NCI-H1694 treated with DMSO at 0.1 percent for 48 hours (cell line): ENCODE data around the gene SCRN2.

Experiments
- DNase-seq: peaks from one replicate; lab custom pipeline; 2025; lab: John Stamatoyannopoulos, UW

The SCRN2 gene

DNA sequence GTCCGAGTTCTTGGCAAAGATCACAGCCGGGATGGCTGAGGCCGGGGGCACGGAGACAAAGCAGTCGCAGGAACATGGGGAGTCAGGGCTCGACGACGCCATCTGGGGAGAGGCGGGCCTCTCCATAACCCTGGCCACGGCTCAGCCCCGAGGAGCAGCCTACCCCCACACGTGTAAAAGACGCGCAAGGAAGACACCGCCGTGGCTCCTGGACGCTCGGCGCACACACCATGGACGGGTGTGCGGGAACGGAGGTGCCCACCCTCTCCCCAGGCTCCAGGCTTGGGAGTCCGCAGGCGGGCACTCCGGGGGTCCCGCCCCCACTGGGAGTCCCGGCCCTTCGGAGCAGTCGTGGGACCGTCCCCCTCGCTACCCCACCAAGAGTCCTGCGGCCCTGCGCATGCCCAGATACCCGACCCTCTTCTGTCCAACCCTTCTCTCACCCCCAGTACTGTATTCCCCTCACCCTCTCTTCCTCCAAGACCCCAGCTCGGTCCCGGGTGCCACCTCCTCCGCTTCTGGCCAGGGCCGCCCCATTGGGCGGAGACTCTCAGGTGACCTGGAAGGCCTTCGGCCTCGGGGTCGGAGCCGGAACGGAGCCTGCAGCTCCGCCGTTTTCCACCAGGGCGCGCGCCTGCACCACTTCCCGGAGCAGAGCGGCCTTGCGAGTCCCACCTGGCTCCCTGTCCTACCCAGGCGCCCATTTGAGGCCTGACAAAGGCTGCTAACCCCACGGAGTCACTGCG lies at the start of gene SCRN2:
Gene SCRN2, minus strand, starts transcription at position 532 of the 746 bp plus-strand sequence. Its CDS starts 430 bp downstream, at position 102.
- DNase-seq: peak; percentile 81

DNA sequence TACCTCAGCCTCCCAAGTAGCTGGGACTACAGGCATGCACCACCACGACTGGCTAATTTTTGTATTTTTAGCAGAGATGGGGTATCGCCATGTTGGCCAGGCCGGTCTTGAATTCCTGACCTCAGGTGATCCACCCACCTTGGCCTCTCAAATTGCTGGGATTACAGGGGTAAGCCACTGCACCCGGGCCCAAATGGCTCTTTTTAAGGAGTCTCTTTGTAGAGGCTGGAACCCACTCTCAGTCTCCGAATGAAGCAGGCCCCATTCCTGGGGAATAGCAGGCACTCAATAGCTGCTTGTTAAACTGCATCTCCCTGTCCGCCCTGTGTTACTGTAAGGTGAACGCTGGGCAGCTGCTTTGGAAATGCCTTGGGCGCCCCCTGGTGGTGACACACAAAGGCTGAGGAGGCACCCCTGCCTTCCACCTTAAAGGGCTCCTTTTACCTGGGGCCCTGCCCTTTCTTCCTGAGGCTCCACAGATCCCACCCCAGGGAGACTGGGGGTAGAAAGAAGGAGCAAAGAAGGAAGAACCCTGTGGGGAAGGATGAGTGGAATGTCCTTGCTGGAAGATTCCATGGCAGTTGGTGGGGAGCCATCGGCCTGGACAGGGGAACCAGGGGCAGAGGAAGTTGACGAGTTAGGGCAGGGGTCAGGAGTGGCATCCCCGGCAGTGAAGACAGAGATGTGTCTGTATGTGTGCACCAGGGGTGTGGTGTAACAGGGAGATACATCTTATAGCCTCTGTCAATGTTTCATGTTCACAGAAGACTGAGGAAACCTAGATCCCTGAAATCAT lies 48.9 kb upstream of the SCRN2 start:
- peak; percentile 75 for DNase-seq

DNA sequence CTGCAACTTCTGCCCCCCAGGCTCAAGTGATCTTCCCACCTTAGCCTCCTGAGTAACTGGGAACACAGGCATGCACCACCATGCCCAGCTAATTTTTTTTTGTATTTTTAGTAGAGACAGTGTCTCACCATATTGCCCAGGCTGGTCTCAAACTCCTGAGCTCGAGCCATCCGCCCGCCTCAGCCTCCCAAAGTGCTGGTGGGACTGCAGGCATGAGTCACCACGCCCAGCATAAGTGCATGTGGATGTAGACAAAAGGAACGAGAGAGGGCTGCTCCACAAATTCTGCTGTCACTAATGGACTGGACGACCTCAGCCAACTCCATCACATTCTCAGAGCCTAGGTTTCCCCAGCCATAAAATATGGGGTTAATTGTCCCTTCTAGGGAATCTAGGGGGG lies 47.2 kb upstream of the SCRN2 start:
- DNase-seq: no peak

DNA sequence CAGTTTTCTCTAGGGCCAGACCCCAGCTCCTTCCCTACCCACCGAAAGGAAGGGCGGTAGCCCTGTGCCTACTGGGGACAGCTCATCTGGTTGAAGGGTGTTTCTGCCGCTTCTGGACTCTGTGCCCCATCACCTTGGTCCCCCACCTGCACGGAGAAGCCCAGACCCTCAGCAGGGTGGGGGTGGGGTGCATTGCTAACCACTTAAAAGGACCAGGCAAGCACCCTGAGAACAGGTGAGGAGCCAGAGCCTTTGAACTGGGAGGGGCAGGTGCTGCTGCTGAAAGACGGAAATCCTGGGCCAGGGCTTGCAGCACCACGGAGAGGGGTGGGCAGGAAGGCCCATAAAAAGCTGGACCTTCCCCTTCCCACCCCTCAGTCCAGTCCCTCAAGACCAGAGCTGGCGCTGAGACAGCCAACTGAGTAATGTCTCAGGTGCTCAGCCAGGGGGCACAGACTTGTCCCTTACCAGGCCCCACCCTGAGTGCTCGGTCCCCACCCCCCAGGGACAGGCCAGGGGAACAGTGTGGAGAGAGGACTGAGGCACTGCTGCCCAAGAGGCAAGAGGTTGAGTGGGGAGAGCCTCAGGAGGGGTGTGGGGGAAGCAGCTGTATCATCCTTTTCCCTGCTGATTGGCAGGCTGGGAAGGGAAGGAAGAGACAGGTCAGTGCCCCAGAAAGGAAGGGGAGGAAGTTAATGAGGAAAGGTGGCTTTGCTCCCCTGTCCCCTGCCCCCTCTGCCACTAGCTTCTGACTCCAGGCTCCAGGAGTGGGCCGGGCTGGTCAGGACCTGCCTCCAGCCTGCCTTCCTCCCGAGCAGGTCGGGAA lies 44.0 kb upstream of the SCRN2 start:
- no peak for DNase-seq

DNA sequence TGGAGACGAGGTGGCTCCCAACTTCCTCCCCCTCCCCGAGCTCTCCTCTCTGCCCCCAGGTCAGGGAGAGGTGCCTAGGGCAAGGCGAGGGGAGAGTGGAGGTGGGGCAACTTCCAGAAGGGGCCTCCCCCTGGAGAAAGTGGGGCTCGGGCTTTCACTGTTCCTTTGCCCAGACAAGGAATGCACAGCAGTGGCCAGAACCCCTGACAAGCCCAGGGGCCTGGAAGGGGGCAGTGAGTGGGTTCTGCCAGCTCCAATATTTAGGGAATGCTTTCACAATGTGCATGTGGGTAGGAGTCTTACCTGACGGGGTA lies 43.3 kb upstream of the SCRN2 start:
- no peak for DNase-seq

DNA sequence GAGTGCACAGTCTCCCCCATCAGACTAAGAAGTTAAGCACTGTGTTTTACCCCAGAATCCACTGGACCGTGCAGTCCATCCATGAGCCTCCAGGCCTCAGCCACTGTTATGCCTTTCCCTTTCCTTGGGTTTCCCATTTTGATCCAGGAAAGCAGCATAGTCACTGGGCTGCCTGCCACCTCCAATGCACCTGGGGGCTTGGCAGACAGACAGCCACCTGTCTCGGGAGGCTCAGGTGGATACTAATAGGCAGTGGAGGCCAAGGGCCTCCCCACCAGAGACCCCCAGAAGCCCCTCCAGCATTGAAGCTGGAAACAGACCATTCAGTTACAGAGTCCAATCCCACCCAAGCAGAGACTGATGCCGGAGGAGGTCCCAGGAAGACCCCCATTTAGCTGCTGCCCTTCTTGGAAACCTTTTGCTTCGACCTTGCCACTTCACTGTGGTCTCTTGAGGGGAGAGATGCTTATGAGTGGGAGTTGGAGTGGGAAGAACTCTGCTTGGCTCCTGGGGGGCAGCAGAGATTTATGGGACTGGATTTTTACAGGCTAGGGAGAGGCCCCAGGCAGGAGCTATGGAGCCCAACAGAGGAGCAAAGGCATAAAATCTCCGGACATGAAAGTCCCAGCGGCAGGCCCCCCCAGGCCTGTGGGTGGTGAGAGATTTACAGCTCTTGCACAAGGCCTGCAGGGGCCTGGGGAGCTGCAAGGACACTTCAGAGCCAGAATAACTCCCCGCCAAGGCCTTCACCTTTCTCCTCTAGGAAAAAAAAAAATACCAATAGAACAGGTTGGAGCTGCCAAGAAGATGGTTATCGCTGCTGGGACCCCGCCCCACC lies 42.7 kb upstream of the SCRN2 start:
- no peak for DNase-seq

DNA sequence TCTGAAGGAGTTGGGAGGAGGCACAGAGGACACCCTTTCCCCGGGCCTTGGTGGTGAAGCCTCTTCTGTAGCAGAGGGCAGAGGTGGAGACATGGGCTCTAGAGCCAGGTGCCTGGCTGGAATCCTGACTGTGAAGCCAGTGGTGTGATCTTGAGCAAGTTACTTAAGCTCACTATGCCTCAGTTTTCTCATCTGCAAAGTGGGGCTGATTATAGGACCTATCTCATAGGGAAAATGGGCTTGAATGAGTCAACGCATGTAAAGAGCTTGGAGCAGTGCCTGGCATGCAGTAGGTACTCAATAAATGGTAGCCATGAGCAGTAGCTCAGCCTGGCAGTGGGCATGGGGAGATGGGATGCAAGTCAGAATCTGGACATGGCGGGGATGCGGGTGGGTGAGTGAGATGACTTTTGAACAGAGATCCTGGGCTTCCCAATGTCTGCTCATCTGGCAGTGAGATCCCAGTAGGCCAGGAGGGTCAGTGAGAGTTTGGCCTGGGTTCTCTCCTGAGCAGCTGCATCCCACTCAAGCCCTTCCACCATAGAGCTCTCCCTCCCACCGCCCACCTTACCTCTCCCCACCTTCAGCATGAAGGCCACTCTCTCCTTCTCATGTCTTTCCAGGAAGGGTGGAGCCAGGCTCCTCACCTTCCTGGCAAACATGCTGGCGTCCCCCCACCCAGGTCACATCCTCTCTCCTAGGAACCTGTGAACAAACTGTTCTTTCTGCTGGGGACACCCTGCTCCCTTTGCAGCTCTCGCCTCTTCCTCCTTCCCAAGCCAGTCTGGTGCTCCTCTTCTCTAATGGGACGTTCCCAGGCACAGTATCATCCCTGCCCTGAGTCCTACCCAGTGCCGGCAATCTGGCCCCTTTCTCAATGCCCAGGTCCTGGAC lies 41.9 kb upstream of the SCRN2 start:
- no peak for DNase-seq

DNA sequence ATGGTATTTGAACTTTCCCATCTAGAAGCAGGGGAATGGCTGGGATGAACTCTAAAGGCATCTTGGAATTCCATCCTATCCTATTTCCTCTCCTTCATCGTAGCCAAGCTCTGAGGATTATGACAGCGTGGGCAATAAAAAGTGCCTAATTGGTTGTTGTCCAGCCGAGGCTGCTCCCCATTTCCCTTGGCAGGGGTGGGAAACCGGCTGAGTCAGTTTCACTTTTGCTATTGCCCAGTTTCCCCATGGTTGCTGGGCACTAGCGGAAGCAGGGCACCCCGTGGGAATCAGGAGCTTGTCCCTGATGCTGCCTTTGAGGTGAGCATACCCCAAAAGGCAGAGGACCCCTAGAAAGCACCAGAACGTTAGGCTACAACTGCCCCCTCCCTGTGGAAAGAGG lies 41.2 kb upstream of the SCRN2 start:
- DNase-seq: no peak

DNA sequence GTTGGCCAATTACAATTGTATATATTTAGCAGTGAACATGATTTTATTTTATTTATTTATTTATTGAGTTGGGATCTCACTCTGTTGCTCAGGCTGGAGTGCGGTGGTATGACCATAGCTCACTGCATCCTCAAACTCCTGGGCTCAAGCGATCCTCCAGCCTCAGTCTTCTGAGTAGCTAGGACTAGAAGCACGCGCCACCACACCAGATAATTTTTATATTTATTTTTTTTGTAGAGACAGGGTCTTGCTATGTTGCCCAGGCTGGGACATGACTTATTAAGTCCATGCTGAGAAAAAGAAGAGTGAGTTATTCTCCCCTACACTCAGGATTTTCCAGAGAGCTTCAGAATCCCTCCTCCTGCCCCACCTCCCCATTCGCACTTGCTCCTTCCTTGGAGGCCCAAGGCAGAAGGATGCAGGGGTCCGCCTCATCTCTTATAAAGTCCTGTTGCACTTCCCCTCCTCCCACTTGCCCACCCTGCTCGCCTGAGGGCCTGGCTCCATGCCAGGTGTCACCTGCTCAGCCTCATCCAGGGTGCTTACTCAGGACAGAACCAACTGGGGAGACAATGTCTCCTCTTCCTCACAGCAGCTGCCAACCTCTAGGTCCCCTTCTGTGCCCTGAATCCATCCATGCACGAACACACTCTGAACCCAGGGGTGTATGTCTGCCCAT lies 38.8 kb upstream of the SCRN2 start:
- no peak for DNase-seq

DNA sequence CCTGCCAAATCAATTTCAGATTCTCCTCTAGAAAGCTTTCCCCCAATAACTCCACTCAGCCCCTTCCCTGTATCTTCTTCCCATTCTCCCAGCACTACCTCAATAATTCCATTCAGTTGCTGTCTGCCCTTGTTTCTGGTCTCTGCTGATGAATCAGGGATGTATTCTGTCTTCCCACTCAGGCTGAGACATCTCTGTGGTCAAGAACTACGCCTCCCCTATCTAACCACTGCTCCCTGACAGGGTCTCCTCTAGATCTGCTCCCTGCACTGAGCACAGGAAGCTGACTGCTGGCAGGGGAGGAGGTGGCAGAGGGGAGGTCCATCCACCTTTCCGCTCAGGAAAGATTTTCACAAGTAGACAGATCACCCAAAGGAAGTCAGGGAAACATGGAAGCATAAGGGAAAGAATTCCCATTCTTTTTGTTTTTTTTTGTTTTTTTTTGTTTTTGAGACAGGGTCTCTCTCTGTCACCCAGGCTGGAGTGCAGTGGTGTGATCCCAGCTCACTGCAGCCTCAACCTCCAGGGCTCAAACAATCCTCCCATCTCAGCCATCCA lies 38.0 kb upstream of the SCRN2 start:
- no peak for DNase-seq

DNA sequence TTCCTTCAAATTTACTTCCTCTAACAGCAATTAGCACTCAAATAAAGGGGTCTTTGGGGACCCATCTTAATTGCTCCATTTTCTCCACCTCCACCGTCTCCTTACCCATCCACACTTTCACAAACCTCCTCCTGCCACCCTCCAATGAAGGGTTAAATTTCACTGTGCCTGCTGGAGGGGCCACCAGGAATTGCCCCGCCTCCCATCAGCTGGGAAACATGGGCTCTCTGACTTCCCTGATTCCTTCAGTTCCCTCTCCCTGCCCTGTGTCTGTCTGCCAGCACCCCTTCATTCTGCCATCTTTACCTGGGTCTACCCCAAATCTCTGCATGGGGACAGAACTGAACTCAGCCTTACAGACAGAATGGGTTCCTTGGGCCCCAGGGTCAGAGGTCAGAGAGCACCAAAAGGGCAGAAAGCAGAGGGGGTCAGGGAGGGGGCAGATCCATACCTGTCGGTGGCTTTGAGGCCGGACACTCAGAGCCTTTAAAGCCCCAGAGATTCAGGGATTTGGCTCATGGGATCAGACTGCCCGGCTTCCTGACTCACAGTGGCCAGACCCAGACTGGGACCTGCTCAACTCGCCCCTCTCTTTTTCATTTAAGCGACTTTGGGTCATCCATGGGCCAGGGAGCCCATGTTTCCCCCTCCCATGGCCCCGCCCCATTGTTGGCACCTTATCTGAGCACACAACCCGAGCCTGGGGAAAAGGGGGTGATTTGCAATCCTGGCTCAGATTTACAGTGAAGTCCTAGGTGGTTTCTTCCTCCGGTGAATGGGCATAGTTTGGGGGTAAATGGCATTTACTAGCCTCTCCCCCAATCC lies 37.3 kb upstream of the SCRN2 start:
- no peak for DNase-seq

DNA sequence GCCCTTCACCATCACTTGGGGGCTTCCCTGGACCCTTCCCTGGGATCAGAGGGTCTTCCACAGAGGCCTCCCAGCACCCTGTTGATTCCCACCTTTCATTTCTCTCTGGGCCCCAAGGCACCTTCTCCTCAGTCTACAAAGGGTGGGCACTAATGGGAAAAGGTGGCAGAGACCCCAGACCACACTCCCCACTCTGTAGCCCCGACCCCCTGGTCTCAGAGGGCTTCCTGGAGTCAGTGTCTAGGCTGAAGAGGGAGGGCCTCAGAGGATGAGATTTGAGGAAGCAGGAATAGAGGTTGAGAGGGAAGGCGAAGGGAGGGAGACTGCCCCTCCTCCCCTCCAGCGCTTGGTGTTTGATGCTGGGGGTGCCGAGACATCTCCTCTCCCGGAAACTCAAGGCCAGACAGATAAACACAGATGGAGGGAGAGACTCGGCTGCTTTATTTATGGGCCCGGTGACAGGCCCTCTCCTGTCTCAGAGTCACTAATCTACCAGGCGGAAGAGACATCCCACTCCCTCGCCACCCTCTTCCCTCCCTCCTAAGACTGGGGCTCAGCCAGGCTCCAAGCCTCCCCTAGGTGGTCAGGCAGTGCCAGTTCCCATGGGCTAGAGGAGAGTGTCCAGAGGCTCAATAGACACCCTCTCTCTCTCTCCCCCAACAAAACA lies 36.4 kb upstream of the SCRN2 start:
- no peak for DNase-seq

DNA sequence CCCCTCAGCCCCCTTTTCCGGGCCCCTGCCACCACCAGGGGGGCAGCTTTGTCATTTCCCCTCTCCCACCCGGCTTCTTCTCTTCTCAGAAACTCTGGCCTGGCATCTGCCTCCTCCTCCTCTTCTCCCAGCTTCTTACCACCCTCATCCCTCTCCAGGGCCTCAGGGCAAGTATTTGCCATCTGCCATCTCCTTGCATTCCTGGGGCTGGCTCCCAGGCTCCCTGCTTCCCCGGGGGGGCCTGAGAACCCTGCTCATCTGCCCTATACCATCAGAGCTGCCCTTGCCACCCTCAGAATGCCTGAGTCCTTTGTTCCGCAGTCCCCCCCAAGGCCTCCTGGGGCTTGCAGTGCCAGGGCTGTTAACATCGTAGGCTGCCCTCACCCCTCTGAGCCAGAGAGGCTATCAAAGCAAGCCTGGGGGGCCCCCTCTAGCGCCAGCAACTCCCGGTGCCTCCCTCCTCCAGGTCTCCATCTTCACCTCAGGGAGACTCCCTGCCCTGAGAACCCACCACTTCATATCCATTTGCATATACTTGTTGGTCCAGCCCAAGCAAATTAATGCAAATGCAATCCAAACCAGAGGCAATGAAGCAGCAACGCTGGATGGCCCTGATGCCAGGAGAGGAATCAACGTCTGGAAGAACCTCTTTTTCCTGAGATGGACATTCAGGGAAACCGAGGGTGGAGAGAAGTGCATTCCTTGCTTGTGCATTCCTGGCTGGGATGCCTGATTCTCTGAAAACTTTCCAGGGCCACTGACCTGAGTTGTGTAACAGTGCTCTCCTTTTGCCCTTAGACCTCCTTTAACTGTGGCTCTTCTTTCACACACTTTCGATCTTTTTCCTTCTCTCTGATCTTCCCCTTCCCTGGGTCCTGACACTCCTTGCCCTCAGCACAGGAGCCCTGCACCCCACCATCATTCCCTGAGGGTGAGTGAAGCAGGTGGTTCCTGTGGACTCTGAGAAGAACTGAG lies 34.2 kb upstream of the SCRN2 start:
- no peak for DNase-seq

DNA sequence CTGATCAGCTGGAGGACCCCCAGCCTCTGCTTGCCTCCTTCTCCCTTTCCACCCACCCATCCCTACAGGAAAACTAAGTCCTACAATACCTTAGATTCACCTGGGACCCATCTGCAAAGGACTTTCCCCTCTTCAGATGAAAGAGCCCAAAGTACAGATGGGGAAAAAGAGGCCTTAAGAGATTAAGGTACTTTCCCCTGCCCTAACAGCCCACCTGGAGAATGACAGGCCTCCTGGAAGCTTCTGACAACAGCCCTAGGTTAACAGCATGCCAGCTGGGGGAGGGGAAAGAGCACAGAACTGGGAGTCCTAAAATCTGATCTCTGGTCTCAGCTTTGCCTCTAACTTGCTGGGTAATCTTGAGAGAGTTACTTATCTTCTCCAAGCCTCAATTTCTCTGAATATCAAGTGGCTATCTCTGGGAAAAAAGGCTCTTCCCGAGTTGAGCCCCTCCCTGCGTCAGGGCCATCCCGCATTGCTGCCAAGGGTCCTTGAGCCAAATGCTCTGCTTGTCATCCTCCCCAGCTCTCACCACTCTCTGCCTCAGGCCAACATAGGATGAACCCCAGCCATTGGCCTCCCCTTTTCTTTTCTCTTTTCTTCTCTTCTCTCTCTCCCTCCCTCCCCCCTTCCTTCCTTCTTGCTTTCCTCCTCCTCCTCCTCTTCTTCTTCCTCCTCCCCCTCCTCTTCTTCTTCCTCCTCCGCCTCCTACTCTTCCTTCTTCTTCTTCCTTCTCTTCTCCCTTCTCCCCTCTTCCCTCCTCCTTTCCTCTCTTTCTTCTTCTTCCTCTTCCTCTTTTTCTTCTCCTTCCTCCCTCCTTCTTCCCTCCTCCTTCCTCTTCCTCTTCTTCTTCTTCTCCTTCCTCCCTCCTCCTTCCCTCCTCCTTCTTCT lies 32.4 kb upstream of the SCRN2 start:
- DNase-seq: no peak

DNA sequence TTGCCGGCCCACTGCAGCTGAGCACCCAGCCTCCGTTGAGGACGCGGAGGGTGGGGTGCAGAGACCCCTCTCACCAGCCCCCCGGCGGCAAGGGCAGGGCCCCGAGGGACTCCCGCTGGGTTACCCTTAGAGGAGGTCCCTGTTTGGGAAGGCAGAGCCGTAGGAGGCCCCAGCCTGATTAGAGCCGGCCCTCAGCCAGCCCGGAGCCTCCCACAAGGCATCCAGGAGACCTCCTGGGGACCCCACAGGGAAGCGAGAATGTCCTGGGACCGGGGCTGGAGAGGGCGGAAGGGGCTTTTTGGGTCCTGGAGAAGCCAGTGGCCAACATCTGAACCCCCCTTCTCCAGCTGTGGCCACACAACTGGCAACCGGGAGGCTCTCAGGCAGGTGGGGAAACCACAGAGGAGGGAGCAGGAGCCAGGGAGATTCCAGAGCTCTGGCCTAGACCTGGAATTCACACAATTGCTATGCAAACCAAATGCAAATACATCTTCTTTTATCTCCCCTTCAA lies 31.6 kb upstream of the SCRN2 start:
- no peak for DNase-seq
